Common myeloid progenitor, CD34-positive (primary cell): Measurements from ENCODE around the gene HNF1A. TPM values are rescaled to one million over a fixed set of nuclear protein-coding genes. Genes with fewer than 3 reads are reported as not detected.

Experiments used
- CTCF ChIA-PET: fragments of 350-600 bp; sonication (Branson Sonifier 250); formaldehyde crosslinking; loops from one replicate; lab custom pipeline; 2021; ENCODE audit warnings: antibody characterized with exemption; lab: Charles Lee
- POLR2A ChIA-PET: fragments of 350-600 bp; sonication (Branson Sonifier 250); formaldehyde crosslinking; loops from one replicate; lab custom pipeline; 2021; ENCODE audit warnings: antibody characterized with exemption; lab: Charles Lee
- DNase-seq, 3 donors: peaks; one replicate each; pipeline versions ENCODE4 v3.0.0 to v3.0.0-alpha.2; 2013
- H3K27ac ChIP-seq, 2 experiments: 1 replicate in 1 of 2; 2 replicates in 1 of 2; pipeline ENCODE4 v1.7.0; 2013; ENCODE audit warnings: inconsistent platforms in 2 of 2, low read length in 2 of 2, mild to moderate bottlenecking in 2 of 2, low read depth in 1 of 2, moderate library complexity in 1 of 2; ENCODE audit not compliant: severe bottlenecking in 2 of 2, insufficient read depth in 1 of 2, poor library complexity in 1 of 2
- H3K27me3 ChIP-seq, 5 experiments: replicated peaks in 2 of 5; 1 replicate in 3 of 5; 2 replicates in 2 of 5; pipeline versions ENCODE4 v1.6.1 to v1.7.0; 2013; ENCODE audit warnings: low read length in 4 of 5, mild to moderate bottlenecking in 2 of 5, moderate library complexity in 2 of 5, inconsistent platforms in 1 of 5; ENCODE audit not compliant: insufficient read depth in 5 of 5, control insufficient read depth in 4 of 5
- H3K36me3 ChIP-seq, 4 experiments: 1 replicate in 2 of 4; 2 replicates in 2 of 4; pipeline versions ENCODE4 v1.6.1 to v1.7.0; 2013; ENCODE audit warnings: low read length in 3 of 4, control low read depth in 1 of 4, mild to moderate bottlenecking in 1 of 4; ENCODE audit not compliant: control insufficient read depth in 4 of 4, insufficient read depth in 4 of 4
- H3K4me1 ChIP-seq, 4 experiments: 1 replicate in 3 of 4; 2 replicates in 1 of 4; pipeline versions ENCODE4 v1.6.1 to v1.7.1; 2013; ENCODE audit warnings: low read length in 3 of 4, mild to moderate bottlenecking in 3 of 4, control low read depth in 1 of 4, inconsistent platforms in 1 of 4, moderate library complexity in 1 of 4; ENCODE audit not compliant: control insufficient read depth in 4 of 4, insufficient read depth in 4 of 4; ENCODE audit errors: control extremely low read depth in 1 of 4
- H3K4me3 ChIP-seq, 7 experiments: 1 replicate in 4 of 7; 2 replicates in 3 of 7; pipeline versions ENCODE4 v1.5.1 to v1.7.0; 2013; ENCODE audit warnings: mild to moderate bottlenecking in 7 of 7, low read length in 6 of 7, moderate library complexity in 6 of 7, inconsistent platforms in 2 of 7, low read depth in 2 of 7, control low read depth in 1 of 7; ENCODE audit not compliant: insufficient read depth in 4 of 7, control insufficient read depth in 1 of 7; ENCODE audit errors: extremely low read depth in 1 of 7
- H3K9me3 ChIP-seq, 5 experiments: 1 replicate in 4 of 5; 2 replicates in 1 of 5; pipeline versions ENCODE4 v1.6.1 to v1.7.1; 2013; ENCODE audit warnings: low read length in 4 of 5, mild to moderate bottlenecking in 2 of 5, inconsistent platforms in 1 of 5, low read depth in 1 of 5, moderate library complexity in 1 of 5; ENCODE audit not compliant: control insufficient read depth in 4 of 5, insufficient read depth in 2 of 5; ENCODE audit errors: control extremely low read depth in 1 of 5
- WGBS: methylation state at CpG from one replicate; pipeline ENCODE4 v1.1.5; 2013; ENCODE audit not compliant: insufficient coverage; 5-methylcytosine and 5-hydroxymethylcytosine counted together
- polyA plus RNA-seq: library from polyadenylated mRNA; unstranded; fragments of 120-200 nt; gene quantifications from one replicate; pipeline ENCODE4 v1.2.1, GENCODE V29; 2013

Gene HNF1A, protein sequence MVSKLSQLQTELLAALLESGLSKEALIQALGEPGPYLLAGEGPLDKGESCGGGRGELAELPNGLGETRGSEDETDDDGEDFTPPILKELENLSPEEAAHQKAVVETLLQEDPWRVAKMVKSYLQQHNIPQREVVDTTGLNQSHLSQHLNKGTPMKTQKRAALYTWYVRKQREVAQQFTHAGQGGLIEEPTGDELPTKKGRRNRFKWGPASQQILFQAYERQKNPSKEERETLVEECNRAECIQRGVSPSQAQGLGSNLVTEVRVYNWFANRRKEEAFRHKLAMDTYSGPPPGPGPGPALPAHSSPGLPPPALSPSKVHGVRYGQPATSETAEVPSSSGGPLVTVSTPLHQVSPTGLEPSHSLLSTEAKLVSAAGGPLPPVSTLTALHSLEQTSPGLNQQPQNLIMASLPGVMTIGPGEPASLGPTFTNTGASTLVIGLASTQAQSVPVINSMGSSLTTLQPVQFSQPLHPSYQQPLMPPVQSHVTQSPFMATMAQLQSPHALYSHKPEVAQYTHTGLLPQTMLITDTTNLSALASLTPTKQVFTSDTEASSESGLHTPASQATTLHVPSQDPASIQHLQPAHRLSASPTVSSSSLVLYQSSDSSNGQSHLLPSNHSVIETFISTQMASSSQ
- polyA plus RNA-seq: 0.08 TPM

DNA sequence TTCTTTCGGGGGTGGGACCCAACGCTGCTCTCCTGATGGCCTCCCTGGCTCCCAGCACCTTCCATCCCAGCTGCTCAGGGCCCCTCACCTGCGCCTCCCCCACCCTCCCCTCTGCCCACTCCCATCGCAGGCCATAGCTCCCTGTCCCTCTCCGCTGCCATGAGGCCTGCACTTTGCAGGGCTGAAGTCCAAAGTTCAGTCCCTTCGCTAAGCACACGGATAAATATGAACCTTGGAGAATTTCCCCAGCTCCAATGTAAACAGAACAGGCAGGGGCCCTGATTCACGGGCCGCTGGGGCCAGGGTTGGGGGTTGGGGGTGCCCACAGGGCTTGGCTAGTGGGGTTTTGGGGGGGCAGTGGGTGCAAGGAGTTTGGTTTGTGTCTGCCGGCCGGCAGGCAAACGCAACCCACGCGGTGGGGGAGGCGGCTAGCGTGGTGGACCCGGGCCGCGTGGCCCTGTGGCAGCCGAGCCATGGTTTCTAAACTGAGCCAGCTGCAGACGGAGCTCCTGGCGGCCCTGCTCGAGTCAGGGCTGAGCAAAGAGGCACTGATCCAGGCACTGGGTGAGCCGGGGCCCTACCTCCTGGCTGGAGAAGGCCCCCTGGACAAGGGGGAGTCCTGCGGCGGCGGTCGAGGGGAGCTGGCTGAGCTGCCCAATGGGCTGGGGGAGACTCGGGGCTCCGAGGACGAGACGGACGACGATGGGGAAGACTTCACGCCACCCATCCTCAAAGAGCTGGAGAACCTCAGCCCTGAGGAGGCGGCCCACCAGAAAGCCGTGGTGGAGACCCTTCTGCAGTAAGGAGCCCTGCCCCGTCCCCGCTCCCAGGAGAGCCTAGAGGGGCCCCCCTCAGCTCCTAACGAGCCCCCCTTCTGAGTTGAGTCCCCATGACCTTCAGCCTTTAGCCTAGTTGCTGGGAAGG lies at the start of gene HNF1A:
Gene HNF1A (plus strand): TSS at position 248 of the 924 bp plus-strand sequence. CDS start 226 bp downstream, at position 474.
- no peak for DNase-seq
- Histone ChIP-seq H3K4me3 (no peak within 1 kb of the TSS), H3K27me3 (no peaks in the 10 kb centered on the region), H3K27ac (no peak within 1 kb of the TSS), H3K4me1 (no peaks in the 10 kb centered on the region), H3K9me3 (no peaks in the 10 kb centered on the region), H3K36me3 (no peaks in the 10 kb centered on the region)
- ChIA-PET CTCF (interaction anchor here (1.0 to 1.3 kb wide), 2 partner anchors 8 kb away, joined by 3 to 4 read pairs; no protein-coding TSS in a partner anchor), POLR2A (interaction anchor here (1.1 kb wide), 1 partner anchor 397 kb away, joined by 4 read pairs; the partner anchor contains the start of gene POP5)
- 96% methylated on average over 29 of the region's 40 CpGs for WGBS

DNA sequence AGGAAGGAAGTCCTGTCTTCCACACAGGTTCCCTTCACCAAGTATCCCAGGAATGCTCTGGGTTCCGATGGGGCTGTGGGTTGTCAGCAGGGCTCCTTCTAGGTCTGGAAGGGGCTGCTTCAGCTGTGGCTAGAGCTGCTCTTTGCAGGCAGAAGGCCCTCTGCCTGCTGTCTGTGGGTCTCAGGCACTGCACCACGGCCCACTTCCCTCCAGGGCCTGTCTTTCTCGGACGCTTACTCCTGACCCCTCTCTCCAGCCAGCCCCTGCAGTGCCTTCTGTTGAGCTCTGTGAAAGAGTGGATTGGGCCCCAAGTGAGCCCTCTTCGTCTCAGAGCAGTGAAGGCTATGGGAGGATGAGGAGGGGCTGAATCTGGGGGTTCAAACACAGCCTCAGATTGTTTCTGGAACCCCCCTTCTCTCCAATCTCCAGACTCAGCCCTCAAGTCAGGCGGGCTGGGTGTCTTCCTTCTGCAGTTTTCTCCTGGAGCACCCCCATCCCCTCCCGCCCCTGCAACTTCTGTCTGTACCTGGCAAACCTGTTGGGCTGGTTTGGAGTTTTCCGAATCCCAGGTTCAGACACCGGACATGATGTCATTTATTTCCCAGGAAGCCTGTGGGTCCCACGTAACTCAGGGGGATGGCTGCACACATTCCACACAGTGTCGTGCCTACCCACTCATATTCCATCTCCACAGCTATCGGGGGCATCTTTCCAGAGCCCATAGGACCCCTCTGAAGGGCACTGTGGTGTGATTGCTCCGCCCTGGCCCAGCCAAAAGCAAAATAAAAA lies 49.3 kb upstream of the HNF1A start:
- POLR2A ChIA-PET: no interaction called here
- Histone ChIP-seq H3K27ac (no peak overlapping the region), H3K27me3 (no peaks in the 10 kb centered on the region), H3K36me3 (no peaks in the 10 kb centered on the region), H3K9me3 (no peaks in the 10 kb centered on the region), H3K4me3 (no peak overlapping the region), H3K4me1 (no peaks in the 10 kb centered on the region)
- WGBS: 94% methylated on average over 6 of the region's 13 CpGs
- DNase-seq: no peak
- CTCF ChIA-PET: interaction anchor here (0.6 kb wide), 1 partner anchor 10 kb away, joined by 3 read pairs; no protein-coding TSS in a partner anchor

DNA sequence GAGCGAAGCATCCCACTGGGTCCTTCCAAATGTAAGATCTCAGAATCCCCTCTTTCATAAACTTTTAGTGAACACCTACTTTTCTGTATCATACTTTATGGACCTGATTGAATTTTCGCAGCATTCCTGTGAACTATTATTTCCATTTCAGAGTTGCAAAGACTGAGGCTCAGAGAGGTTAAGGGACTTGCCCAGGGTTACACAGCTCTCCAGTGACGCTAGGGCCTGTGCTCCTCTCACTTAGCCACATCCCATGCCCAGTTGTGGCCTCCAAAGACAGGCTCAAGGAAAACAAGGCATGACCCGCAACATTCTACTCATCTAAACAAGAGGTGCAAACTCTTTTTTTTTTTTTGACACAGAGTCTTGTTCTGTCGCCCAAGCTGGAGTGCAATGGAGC lies 48.3 kb upstream of the HNF1A start:
- Histone ChIP-seq H3K4me3 (no peak overlapping the region), H3K27me3 (no peaks in the 10 kb centered on the region), H3K27ac (no peak overlapping the region), H3K9me3 (no peaks in the 10 kb centered on the region), H3K36me3 (no peaks in the 10 kb centered on the region), H3K4me1 (no peaks in the 10 kb centered on the region)
- DNase-seq: no peak
- ChIA-PET CTCF (interaction anchor here (1.6 kb wide), 2 partner anchors 9 to 42 kb away, joined by 5 read pairs; no protein-coding TSS in a partner anchor), POLR2A (no interaction called here)
- WGBS: 100% methylated on average over 4 of the region's 5 CpGs

DNA sequence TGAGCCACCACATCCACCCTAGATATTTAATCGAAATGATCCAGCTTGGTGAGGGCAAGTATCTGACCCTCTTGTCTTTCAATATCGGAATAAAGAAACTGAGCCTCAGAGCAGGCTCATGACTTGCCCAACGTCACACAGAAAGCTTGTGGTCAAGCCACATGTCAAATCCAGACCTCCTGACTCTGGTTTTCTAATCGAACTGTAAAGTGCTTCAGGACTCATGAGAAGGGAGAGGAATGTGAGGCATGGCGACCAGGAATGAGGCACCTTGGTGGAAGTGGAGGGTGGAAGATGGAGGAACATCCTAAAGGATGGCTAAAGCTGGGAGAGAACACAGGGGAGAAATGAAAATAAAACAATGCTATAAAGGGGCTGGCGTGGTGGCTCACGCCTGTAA lies 46.3 kb upstream of the HNF1A start:
- H3K4me3 ChIP-seq: no peak overlapping the region
- DNase-seq: no peak
- H3K36me3 ChIP-seq: no peaks in the 10 kb centered on the region
- no peak overlapping the region for H3K27ac ChIP-seq
- no peaks in the 10 kb centered on the region for H3K9me3 ChIP-seq
- no peaks in the 10 kb centered on the region for H3K27me3 ChIP-seq
- ChIA-PET CTCF (interaction anchor here (1.2 kb wide), 1 partner anchor 22 kb away, joined by 3 read pairs; no protein-coding TSS in a partner anchor), POLR2A (no interaction called here)
- WGBS: 84% methylated on average over 6 of the region's 7 CpGs
- H3K4me1 ChIP-seq: peaks cover 0 to 2% (median 0%) of the 10 kb centered on the region in 4 experiments

DNA sequence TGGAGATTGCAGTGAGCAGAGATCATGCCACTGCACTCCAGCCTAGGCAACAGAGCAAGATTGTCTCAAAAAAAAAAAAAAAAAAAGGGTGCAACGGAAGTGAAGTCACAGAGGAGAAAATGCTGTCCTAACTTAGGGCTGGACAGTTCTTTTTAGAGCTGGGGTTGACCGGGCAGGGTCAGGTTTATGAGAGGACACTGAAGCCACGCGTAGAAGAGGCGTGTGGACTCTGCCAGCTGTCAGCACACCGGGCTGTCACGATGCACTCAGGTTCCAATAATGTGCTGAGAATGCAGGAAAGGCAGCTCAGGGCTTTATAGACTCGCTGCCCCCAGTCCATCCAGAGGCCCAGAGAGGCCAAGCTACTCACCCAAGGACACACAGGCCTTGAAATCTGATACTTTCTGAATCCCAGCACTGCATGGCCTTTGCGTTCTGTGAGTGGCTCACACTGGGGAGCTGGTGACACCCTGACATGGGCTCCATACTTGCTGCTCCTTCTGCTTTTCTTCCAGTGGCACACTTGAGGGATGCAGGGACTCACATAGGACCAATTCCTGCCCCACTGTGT lies 45.3 kb upstream of the HNF1A start:
- no peaks in the 10 kb centered on the region for H3K27me3 ChIP-seq
- CTCF ChIA-PET: interaction anchor here (1.2 kb wide), 1 partner anchor 23 kb away, joined by 3 read pairs; no protein-coding TSS in a partner anchor
- no peak overlapping the region for H3K4me3 ChIP-seq
- 94% methylated on average over 8 of the region's 9 CpGs for WGBS
- H3K9me3 ChIP-seq: no peaks in the 10 kb centered on the region
- peaks cover 0 to 4% (median 0%) of the 10 kb centered on the region in 4 experiments for H3K4me1 ChIP-seq
- no peak overlapping the region for H3K27ac ChIP-seq
- POLR2A ChIA-PET: interaction anchor here (0.6 kb wide), 1 partner anchor 572 kb away, joined by 3 read pairs; no protein-coding TSS in a partner anchor
- DNase-seq: no peak
- H3K36me3 ChIP-seq: no peaks in the 10 kb centered on the region

DNA sequence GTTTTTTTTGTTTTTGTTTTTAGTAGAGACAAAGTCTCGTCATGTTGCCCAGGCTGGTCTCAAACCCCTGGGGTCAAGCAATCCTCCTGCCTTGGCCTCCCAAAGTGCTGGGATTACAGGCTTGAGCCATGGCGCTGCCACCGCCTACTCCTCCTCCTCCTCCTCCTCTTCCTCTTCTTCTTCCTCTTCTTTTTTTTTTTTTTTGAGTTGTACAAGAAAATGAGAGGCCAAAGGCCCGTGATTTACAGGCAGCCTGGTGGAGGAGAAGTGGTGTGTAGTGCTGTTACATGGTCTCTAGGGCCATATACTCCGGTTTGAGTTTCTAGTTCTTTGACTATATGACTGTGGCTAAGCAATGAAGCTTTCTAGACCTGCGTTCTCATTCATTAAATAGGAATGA lies 44.6 kb upstream of the HNF1A start:
- no peaks in the 10 kb centered on the region for H3K9me3 ChIP-seq
- no peak overlapping the region for H3K27ac ChIP-seq
- H3K27me3 ChIP-seq: no peaks in the 10 kb centered on the region
- CTCF ChIA-PET: no interaction called here
- H3K4me1 ChIP-seq: peaks cover 0 to 10% (median 0%) of the 10 kb centered on the region in 4 experiments
- POLR2A ChIA-PET: interaction anchor here (0.6 kb wide), 1 partner anchor 573 kb away, joined by 3 read pairs; no protein-coding TSS in a partner anchor
- H3K36me3 ChIP-seq: no peaks in the 10 kb centered on the region
- DNase-seq: no peak
- no peak overlapping the region for H3K4me3 ChIP-seq
- WGBS: no CpG with 5 or more reads among the region's 6 CpGs
